Colonic mucosa (tissue), 4 donors: Measurements from ENCODE around the gene USHBP1. TPM values are rescaled to one million over a fixed set of nuclear protein-coding genes. Genes with fewer than 3 reads are reported as not detected.

Experiments
- DNase-seq: peaks from one replicate; pipeline ENCODE4 v3.0.0-alpha.2; 2020
- H3K27ac ChIP-seq: fragments of 200-600 bp; one replicate; pipeline ENCODE4 v1.8.0; 2021
- H3K27me3 ChIP-seq: fragments of 200-600 bp; one replicate; pipeline ENCODE4 v1.8.0; 2021
- H3K36me3 ChIP-seq: fragments of 200-600 bp; one replicate; pipeline ENCODE4 v1.8.0; 2021
- H3K4me1 ChIP-seq: fragments of 200-600 bp; one replicate; pipeline ENCODE4 v1.8.0; 2021; ENCODE audit warnings: mild to moderate bottlenecking
- H3K4me3 ChIP-seq: fragments of 200-600 bp; one replicate; pipeline ENCODE4 v1.8.0; 2021
- H3K9ac ChIP-seq, 2 donors: one replicate each; pipeline ENCODE4 v1.7.0; 2013; ENCODE audit warnings: control low read depth in 2 of 2, low read depth in 2 of 2, low read length in 2 of 2
- H3K9me3 ChIP-seq: fragments of 200-600 bp; one replicate; pipeline ENCODE4 v1.8.0; 2021
- intact Hi-C: fragments of 100-400 bp; cut with DNase I; formaldehyde crosslinking; loops from one replicate; pipeline ENCODE4 v1.14.1; 2022
- total RNA-seq, 2 donors: library from RNA; stranded (reverse); fragmentation: NEBNext Ultra II Directional in 1 of 2; extraction: Animal tissue kit (Norgen Biotek cat#: 25700) in 1 of 2; gene quantifications; one replicate each; pipeline ENCODE4 v1.2.1, GENCODE V29; 2021
- TF ChIP-seq, protein P1 (sequence below): fragments of 200-600 bp; IDR thresholded peaks from one replicate; pipeline ENCODE4 v1.8.0; 2022; ENCODE audit warnings: antibody characterized with exemption, mild to moderate bottlenecking
- donor health status: healthy.
- donor health status: DM: no; HTN: no; CAD: no.
- donor health status: DM: no; HTN: no; CAD: no.

The USHBP1 gene
- total RNA-seq, 2 donors from 2014 or later, result 1.1 to 1.3 TPM

DNA sequence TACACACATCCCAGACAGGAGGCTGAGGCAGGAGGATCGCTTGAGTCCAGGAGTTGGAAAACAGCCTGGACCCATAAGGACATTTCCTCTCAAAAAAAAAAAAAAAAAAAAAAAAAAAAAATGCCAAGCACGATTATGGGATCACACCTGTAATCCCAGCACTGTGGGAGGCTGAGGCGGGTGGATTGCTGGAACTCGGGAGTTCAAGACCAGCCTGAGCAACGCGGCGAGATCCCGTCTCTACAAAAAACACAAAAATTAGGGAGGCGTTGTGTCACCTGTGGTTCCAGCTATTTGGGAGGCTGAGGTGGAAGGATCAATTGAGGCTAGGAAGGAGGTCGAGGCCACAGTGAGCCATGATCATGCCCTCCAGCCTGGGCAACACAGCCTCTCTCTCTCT lies 39.5 kb downstream of the USHBP1 start:
- Histone ChIP-seq H3K36me3 (no peaks in the 10 kb centered on the region), H3K27me3 (no peaks in the 10 kb centered on the region), H3K9ac (no peak overlapping the region), H3K9me3 (no peaks in the 10 kb centered on the region), H3K4me1 (peaks cover 4% of the 10 kb centered on the region), H3K27ac (no peak overlapping the region), H3K4me3 (no peak overlapping the region)
- DNase-seq, result no peak
- TF ChIP-seq, protein P1, sequence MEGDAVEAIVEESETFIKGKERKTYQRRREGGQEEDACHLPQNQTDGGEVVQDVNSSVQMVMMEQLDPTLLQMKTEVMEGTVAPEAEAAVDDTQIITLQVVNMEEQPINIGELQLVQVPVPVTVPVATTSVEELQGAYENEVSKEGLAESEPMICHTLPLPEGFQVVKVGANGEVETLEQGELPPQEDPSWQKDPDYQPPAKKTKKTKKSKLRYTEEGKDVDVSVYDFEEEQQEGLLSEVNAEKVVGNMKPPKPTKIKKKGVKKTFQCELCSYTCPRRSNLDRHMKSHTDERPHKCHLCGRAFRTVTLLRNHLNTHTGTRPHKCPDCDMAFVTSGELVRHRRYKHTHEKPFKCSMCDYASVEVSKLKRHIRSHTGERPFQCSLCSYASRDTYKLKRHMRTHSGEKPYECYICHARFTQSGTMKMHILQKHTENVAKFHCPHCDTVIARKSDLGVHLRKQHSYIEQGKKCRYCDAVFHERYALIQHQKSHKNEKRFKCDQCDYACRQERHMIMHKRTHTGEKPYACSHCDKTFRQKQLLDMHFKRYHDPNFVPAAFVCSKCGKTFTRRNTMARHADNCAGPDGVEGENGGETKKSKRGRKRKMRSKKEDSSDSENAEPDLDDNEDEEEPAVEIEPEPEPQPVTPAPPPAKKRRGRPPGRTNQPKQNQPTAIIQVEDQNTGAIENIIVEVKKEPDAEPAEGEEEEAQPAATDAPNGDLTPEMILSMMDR, result no peak
- intact Hi-C loops, result no loop called here

DNA sequence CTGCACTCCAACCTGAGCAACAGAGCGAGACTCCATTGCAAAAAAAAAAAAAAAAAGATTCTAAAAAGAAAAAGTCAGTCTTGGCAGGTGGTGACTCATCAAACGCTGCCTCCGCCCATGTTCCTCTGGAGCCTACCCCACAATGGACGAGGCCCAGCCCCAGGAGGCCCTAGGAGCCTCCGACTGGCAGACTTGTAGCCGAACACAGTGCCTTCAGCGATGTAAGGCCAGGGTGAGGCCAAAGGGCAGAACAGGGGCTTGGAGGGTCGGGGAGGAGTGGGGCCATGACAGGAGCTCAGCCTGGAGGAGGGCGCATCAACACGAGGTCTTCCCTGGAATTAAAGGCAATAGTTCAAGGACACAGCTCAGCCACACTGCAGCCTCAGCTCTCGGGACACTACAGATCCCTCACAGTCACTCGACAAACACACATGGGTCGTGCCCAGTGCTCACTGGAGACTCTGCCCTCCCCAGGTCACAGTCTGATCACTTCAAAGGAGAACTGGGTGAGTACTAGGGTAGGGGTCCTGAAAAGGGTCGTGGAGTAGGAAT lies 44.3 kb downstream of the USHBP1 start:
- intact Hi-C loops, result no loop called here
- Histone ChIP-seq H3K36me3 (no peaks in the 10 kb centered on the region), H3K27ac (no peak overlapping the region), H3K9me3 (no peaks in the 10 kb centered on the region), H3K4me1 (peaks cover 5% of the 10 kb centered on the region), H3K9ac (peak overlapping the region in 1 of 2 donors; percentile 8), H3K27me3 (no peaks in the 10 kb centered on the region), H3K4me3 (no peak overlapping the region)
- TF ChIP-seq, protein P1, result no peak
- DNase-seq, result peak; percentile 54

DNA sequence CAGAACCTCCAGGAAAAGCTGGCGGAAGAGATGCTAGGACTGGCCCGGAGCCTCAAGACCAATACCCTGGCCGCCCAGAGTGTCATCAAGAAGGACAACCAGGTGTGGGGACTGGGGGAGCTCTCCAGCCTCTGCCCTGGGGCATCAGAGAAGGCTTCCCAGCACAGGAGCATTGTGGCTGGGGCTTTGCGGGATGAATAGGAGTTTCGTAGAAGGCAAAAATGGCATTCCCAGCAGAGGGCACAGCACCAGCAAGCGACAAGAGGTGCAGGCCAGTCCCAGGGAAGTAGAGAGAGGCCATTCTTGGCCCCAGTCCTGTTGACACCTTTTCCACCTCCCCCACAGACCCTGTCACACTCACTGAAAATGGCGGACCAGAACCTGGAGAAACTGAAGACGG lies 45.3 kb downstream of the USHBP1 start:
- Histone ChIP-seq H3K27me3 (no peaks in the 10 kb centered on the region), H3K4me1 (peaks cover 9% of the 10 kb centered on the region), H3K4me3 (no peak overlapping the region), H3K9ac (no peak overlapping the region), H3K27ac (no peak overlapping the region), H3K36me3 (no peaks in the 10 kb centered on the region), H3K9me3 (no peaks in the 10 kb centered on the region)
- no peak for DNase-seq
- TF ChIP-seq, protein P1, result no peak
- intact Hi-C loops, result no loop called here

DNA sequence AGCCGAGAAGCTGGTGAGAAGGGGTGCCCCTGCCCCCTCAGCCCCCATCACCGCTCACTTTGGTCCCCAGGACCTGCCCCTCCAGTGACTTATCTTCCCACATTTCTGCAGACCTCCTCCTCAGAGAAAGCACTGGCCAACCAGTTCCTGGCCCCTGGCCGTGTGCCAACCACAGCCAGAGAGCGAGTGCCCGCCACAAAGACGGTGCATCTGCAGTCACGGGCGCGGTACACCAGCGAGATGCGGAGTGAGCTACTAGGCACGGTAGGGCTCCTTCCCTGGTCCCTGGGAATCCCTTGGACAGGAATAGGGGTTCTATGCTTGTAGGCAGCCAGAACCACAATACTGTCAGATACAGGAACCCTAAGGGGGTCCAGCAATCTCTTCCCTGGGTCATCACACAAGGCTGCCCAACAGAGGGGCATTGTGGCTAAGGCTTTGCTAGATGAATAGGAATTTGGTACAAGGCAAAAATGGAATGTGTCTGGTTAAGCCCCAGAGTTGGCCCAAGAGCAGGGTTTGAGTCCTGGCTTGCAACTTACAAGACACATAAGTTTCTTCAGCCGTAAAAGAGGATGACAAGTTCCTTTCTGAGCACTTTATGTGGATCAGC lies 48.4 kb downstream of the USHBP1 start:
- Histone ChIP-seq H3K4me3 (peak overlapping the region; percentile 51), H3K36me3 (no peaks in the 10 kb centered on the region), H3K9me3 (no peaks in the 10 kb centered on the region), H3K4me1 (peaks cover 9% of the 10 kb centered on the region), H3K27me3 (no peaks in the 10 kb centered on the region), H3K27ac (peak overlapping the region; percentile 77), H3K9ac (peak overlapping the region in 1 of 2 donors; percentile 26)
- DNase-seq, result no peak
- intact Hi-C loops, result no loop called here
- TF ChIP-seq, protein P1, result no peak

DNA sequence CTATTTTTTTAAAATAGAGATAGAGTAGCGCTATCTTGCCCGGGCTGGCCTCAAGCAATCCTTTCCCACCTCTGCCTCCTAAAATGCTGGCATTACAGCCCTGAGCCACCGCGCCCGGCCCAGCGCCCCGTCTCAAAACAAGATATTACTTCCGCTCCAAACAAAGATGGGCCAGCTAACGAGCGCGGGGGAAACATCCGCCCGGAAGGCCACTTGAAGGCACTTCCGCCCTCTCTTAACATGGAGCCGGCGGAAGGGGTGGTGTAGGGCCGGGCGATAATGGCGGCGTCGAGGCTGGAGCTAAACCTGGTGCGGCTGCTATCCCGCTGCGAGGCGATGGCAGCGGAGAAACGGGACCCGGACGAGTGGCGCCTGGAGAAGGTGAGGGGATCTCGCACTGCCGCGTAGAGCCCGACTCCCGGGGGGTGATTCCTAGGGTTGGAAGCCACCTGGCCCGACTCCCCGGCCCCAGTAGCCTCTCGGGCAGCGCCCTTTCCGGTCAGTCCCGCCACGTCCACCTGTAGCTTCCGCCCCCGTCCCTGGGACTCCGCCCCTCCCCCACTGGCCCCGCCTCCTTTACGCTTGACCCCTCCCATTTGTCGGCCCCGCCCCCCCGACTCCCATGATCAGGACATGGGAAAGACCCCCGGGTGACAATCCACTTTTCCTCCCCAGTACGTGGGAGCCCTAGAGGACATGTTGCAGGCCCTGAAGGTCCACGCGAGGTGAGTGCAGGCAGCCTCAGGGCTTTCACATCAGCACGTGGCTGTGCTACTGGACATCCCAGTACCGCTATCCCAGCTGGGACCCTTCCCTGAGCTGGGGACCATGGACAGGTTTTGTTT lies 49.2 kb downstream of the USHBP1 start, which contains the start of gene USE1:
Gene USE1, plus strand, starts transcription at position 231 of the 845 bp plus-strand sequence. Its CDS starts 49 bp downstream, at position 280.
- DNase-seq, result peak; percentile 92
- H3K9me3 ChIP-seq, result no peaks in the 10 kb centered on the region
- H3K27ac ChIP-seq, result peak within 1 kb of the TSS; percentile 77
- H3K27me3 ChIP-seq, result no peaks in the 10 kb centered on the region
- TF ChIP-seq, protein P1, result no peak
- peak within 1 kb of the TSS; percentile 51 for H3K4me3 ChIP-seq
- intact Hi-C loops, result no loop called here
- H3K36me3 ChIP-seq, result no peaks in the 10 kb centered on the region
- peak within 1 kb of the TSS; percentile 84 to 95 for H3K9ac ChIP-seq
- H3K4me1 ChIP-seq, result peaks cover 8% of the 10 kb centered on the region
